ENCODE results near the gene SOX5.

DNA sequence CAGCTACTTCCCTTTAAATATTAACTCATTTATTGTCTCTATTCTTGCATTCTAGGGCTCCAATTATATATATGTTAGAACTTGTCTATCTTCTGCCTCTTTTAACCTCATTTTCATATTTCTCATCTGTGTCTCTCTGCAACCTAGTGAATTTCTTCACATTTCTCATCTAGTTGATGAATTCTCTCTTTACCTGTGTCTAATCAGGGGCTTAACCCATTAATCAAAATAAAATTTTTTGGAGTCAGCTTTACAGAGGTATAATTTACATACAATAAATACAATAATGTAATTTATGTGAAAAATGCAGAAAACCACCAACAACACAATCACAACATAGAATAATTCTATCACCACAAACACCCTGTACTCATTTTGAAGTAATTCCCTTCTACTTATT is 255.2 kb downstream of the SOX5 start:
- TF ChIP-seq EZH2 (IDR thresholded peaks at IDR 0.05), result no peak
- TF ChIP-seq POLR2A (IDR thresholded peaks at IDR 0.05; ENCODE audit: borderline replicate concordance, extremely low read depth, insufficient read depth, insufficient read length), result no peak
- TF ChIP-seq, protein P1, sequence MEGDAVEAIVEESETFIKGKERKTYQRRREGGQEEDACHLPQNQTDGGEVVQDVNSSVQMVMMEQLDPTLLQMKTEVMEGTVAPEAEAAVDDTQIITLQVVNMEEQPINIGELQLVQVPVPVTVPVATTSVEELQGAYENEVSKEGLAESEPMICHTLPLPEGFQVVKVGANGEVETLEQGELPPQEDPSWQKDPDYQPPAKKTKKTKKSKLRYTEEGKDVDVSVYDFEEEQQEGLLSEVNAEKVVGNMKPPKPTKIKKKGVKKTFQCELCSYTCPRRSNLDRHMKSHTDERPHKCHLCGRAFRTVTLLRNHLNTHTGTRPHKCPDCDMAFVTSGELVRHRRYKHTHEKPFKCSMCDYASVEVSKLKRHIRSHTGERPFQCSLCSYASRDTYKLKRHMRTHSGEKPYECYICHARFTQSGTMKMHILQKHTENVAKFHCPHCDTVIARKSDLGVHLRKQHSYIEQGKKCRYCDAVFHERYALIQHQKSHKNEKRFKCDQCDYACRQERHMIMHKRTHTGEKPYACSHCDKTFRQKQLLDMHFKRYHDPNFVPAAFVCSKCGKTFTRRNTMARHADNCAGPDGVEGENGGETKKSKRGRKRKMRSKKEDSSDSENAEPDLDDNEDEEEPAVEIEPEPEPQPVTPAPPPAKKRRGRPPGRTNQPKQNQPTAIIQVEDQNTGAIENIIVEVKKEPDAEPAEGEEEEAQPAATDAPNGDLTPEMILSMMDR (IDR thresholded peaks at IDR 0.05 in 2 of 3, conservative IDR thresholded peaks at IDR 0.05 in 1 of 3; ENCODE audit: borderline replicate concordance in 1 of 3, insufficient read depth in 1 of 3, low read depth in 2 of 3, low read length in 2 of 3), result no peak
- no peak for TF ChIP-seq RAD21 (IDR thresholded peaks at IDR 0.05; ENCODE audit: low read depth)
- no peak for TF ChIP-seq CEBPB (IDR thresholded peaks at IDR 0.05; ENCODE audit: low read depth)
- TF ChIP-seq JUND (IDR thresholded peaks at IDR 0.05), result no peak
- TF ChIP-seq ZFX (IDR thresholded peaks at IDR 0.05), result no peak
- TF ChIP-seq EZH2phosphoT487 (IDR thresholded peaks at IDR 0.05; ENCODE audit: borderline replicate concordance), result no peak
- no peak for TF ChIP-seq TCF7L2 (IDR thresholded peaks at IDR 0.05; ENCODE audit: borderline replicate concordance, extremely low read depth, insufficient read depth, insufficient read length)
- no peak for TF ChIP-seq SRF (IDR thresholded peaks at IDR 0.05; ENCODE audit: low read depth)
- no peak for TF ChIP-seq ZNF274 (IDR thresholded peaks at IDR 0.05; ENCODE audit: low read depth, low read length)
- no peak for TF ChIP-seq POLR2AphosphoS5 (IDR thresholded peaks at IDR 0.05; ENCODE audit: low read depth, low read length)
